DOHH2 (cell line): ENCODE data around the gene ADPRS.

Experiments used
- H3F3A ChIP-seq: fragments of 200-600 bp; sonication (generic), shearing (Covaris generic); 2 replicates; pipeline ENCODE4 v1.6.0; 2016; ENCODE audit warnings: antibody characterized with exemption, mild to moderate bottlenecking; ENCODE audit not compliant: control insufficient read depth, insufficient read depth
- H3K27ac ChIP-seq: fragments of 200-600 bp; sonication (generic); 2 replicates; pipeline ENCODE4 v1.5.1; 2014; ENCODE audit warnings: low read depth, mild to moderate bottlenecking, low read length, moderate library complexity
- H3K27me3 ChIP-seq: fragments of 200-600 bp; sonication (generic); 2 replicates; pipeline ENCODE4 v1.6.1; 2014; ENCODE audit warnings: mild to moderate bottlenecking, low read length, mixed read lengths; ENCODE audit not compliant: control insufficient read depth
- H3K36me3 ChIP-seq: fragments of 200-600 bp; sonication (generic); 2 replicates; pipeline ENCODE4 v1.6.1; 2014; ENCODE audit warnings: mild to moderate bottlenecking, low read length, moderate library complexity, mixed read lengths; ENCODE audit not compliant: control insufficient read depth
- H3K4me1 ChIP-seq: fragments of 200-600 bp; sonication (generic); 2 replicates; pipeline ENCODE4 v1.6.1; 2014; ENCODE audit warnings: mild to moderate bottlenecking, low read length, mixed read lengths; ENCODE audit not compliant: control insufficient read depth
- H3K4me2 ChIP-seq: fragments of 200-600 bp; sonication (generic); 2 replicates; pipeline ENCODE4 v1.6.0; 2014; ENCODE audit warnings: mild to moderate bottlenecking, low read length, moderate library complexity
- H3K4me3 ChIP-seq: fragments of 200-600 bp; sonication (generic); 2 replicates; pipeline ENCODE4 v1.5.1; 2014; ENCODE audit warnings: mild to moderate bottlenecking, low read length, mixed read lengths
- H3K79me2 ChIP-seq: fragments of 200-600 bp; sonication (generic); 2 replicates; pipeline ENCODE4 v1.6.1; 2014; ENCODE audit warnings: mild to moderate bottlenecking, low read length, mixed read lengths; ENCODE audit not compliant: control insufficient read depth
- H3K9me2 ChIP-seq: fragments of 200-600 bp; sonication (generic); replicated peaks from 2 replicates; pipeline ENCODE4 v1.6.1; 2014; ENCODE audit warnings: mild to moderate bottlenecking, low read length, mixed read lengths; ENCODE audit not compliant: control insufficient read depth
- H3K9me3 ChIP-seq: fragments of 200-600 bp; sonication (generic); 2 replicates; pipeline ENCODE4 v1.6.1; 2014; ENCODE audit warnings: antibody characterized with exemption, low read length, mixed read lengths; ENCODE audit not compliant: control insufficient read depth, insufficient read depth
- H4K20me1 ChIP-seq: fragments of 200-600 bp; sonication (generic); 2 replicates; pipeline ENCODE4 v1.6.0; 2014; ENCODE audit warnings: low read depth, mild to moderate bottlenecking, antibody characterized with exemption, low read length, moderate library complexity; ENCODE audit not compliant: control insufficient read depth, insufficient read depth
- CTCF ChIP-seq: fragments of 200-600 bp; sonication (generic); IDR thresholded peaks from one replicate; pipeline ENCODE4 v1.5.1; 2014; ENCODE audit warnings: antibody characterized with exemption, mild to moderate bottlenecking, low read depth, low read length; ENCODE audit not compliant: poor library complexity, severe bottlenecking
- EZH2phosphoT487 ChIP-seq: fragments of 200-600 bp; sonication (generic); IDR thresholded peaks from 2 replicates; pipeline ENCODE4 v1.6.1; 2017; ENCODE audit warnings: borderline replicate concordance, mild to moderate bottlenecking, antibody characterized with exemption, low read length, moderate library complexity, mixed read lengths

ADPRS gene

GRCh38 chr1:36067871-36068270 is 20.8 kb upstream of the ADPRS start:
- H3K27ac ChIP-seq = no peak overlapping the region
- H3K27me3 ChIP-seq = no peaks in the 10 kb centered on the region
- no peaks in the 10 kb centered on the region for H3K36me3 ChIP-seq
- H3K4me2 ChIP-seq = no peak overlapping the region
- H3K79me2 ChIP-seq = no peaks in the 10 kb centered on the region
- H3K9me2 ChIP-seq = no peaks in the 10 kb centered on the region
- H3K4me3 ChIP-seq = no peak overlapping the region
- H3K9me3 ChIP-seq = no peaks in the 10 kb centered on the region
- H3K4me1 ChIP-seq = no peaks in the 10 kb centered on the region
- TF ChIP-seq CTCF = no peak
- no peak for TF ChIP-seq EZH2phosphoT487
- no peaks in the 10 kb centered on the region for H4K20me1 ChIP-seq
- no peaks in the 10 kb centered on the region for H3F3A ChIP-seq

GRCh38 chr1:36068866-36069265 is 19.8 kb upstream of the ADPRS start:
- Histone ChIP-seq H3K4me3 (no peak overlapping the region), H3K9me2 (no peaks in the 10 kb centered on the region), H3K4me2 (no peak overlapping the region), H3K27me3 (no peaks in the 10 kb centered on the region), H3F3A (no peaks in the 10 kb centered on the region), H3K79me2 (no peaks in the 10 kb centered on the region), H3K4me1 (no peaks in the 10 kb centered on the region), H4K20me1 (no peaks in the 10 kb centered on the region), H3K27ac (no peak overlapping the region), H3K36me3 (no peaks in the 10 kb centered on the region), H3K9me3 (no peaks in the 10 kb centered on the region)
- TF ChIP-seq EZH2phosphoT487 (no peak), CTCF (no peak)

- no peaks in the 10 kb centered on the region for H3K36me3 ChIP-seq
- no peaks in the 10 kb centered on the region for H3K9me3 ChIP-seq
- H3K27me3 ChIP-seq = no peaks in the 10 kb centered on the region
- no peak for TF ChIP-seq CTCF
- TF ChIP-seq EZH2phosphoT487 = no peak
- H3K27ac ChIP-seq = no peak overlapping the region
- no peak overlapping the region for H3K4me2 ChIP-seq
- no peaks in the 10 kb centered on the region for H4K20me1 ChIP-seq
- H3K4me1 ChIP-seq = no peaks in the 10 kb centered on the region
- no peaks in the 10 kb centered on the region for H3K79me2 ChIP-seq
- no peak overlapping the region for H3K4me3 ChIP-seq
- H3K9me2 ChIP-seq = no peaks in the 10 kb centered on the region
- no peaks in the 10 kb centered on the region for H3F3A ChIP-seq
These were observed 18.3 kb upstream of the ADPRS start for GRCh38 chr1:36070349-36070748.

GRCh38 chr1:36076979-36077573 is 11.6 kb upstream of the ADPRS start:
- Histone ChIP-seq H3K4me3 (no peak overlapping the region), H4K20me1 (no peaks in the 10 kb centered on the region), H3K9me3 (no peaks in the 10 kb centered on the region), H3K4me1 (no peaks in the 10 kb centered on the region), H3K9me2 (no peaks in the 10 kb centered on the region), H3K4me2 (no peak overlapping the region), H3K27ac (no peak overlapping the region), H3K36me3 (no peaks in the 10 kb centered on the region), H3K79me2 (no peaks in the 10 kb centered on the region), H3K27me3 (peaks cover 5% of the 10 kb centered on the region; the same call in 1 of the 2 replicates), H3F3A (no peaks in the 10 kb centered on the region)
- no peak for TF ChIP-seq CTCF
- TF ChIP-seq EZH2phosphoT487 = no peak
